Sigmoid colon (tissue), 7 donors: ENCODE measurements around the gene ADARB2. TPM values are rescaled to one million over a fixed set of nuclear protein-coding genes. Genes with fewer than 3 reads are reported as not detected.
A peak's percentile ranks its signal among the peaks of the same experiment; 100 is the strongest.

Experiments used
- DNase-seq: peaks from one replicate; pipeline ENCODE4 v3.0.0-alpha.2; 2019
- H3K27ac ChIP-seq, 4 donors: fragments of 200-600 bp; sonication (generic); one replicate each; pipeline ENCODE4 v1.5.1; 2016 to 2019; ENCODE audit warnings: mild to moderate bottlenecking in 1 of 4
- H3K27me3 ChIP-seq, 3 donors: fragments of 200-600 bp; sonication (generic); one replicate each; pipeline ENCODE4 v1.5.1; 2019; ENCODE audit warnings: mild to moderate bottlenecking in 1 of 3
- H3K36me3 ChIP-seq, 4 donors: fragments of 200-600 bp; sonication (generic); one replicate each; pipeline ENCODE4 v1.5.1; 2016 to 2019
- H3K4me1 ChIP-seq, 4 donors: fragments of 200-600 bp; sonication (generic); one replicate each; pipeline ENCODE4 v1.5.1; 2017 to 2019
- H3K4me3 ChIP-seq, 4 donors: fragments of 200-600 bp; sonication (generic); one replicate each; pipeline ENCODE4 v1.5.1; 2017 to 2019; ENCODE audit warnings: mild to moderate bottlenecking in 2 of 4, moderate library complexity in 1 of 4
- H3K9me3 ChIP-seq, 4 donors: fragments of 200-600 bp in 3 of 4; sonication (generic) in 3 of 4; one replicate each; pipeline versions ENCODE4 v1.5.1 to v1.6.1; 2013 to 2019
- CTCF ChIP-seq, 4 experiments: fragments of 450-650 bp in 3 of 4; fragments of 200-600 bp in 1 of 4; IDR thresholded peaks; one replicate each; pipeline ENCODE4 v1.5.1; 2016 to 2019; ENCODE audit warnings: antibody characterized with exemption in 4 of 4, mild to moderate bottlenecking in 3 of 4, moderate library complexity in 2 of 4
- EP300 ChIP-seq, 4 donors: sonication (generic); formaldehyde crosslinking; IDR thresholded peaks; one replicate each; pipeline ENCODE4 v1.6.1; 2017; ENCODE audit warnings: antibody characterized with exemption in 4 of 4
- POLR2A ChIP-seq, 2 donors: fragments of 450-650 bp; IDR thresholded peaks; one replicate each; pipeline ENCODE4 v1.6.1; 2016; ENCODE audit warnings: antibody characterized with exemption in 2 of 2, mild to moderate bottlenecking in 2 of 2, moderate library complexity in 2 of 2
- POLR2AphosphoS5 ChIP-seq, 4 donors: sonication (generic); formaldehyde crosslinking; IDR thresholded peaks; one replicate each; pipeline ENCODE4 v1.6.1; 2017; ENCODE audit warnings: antibody characterized with exemption in 4 of 4
- WGBS, 2 donors: extraction: QIAGEN DNeasy Blood & Tissue Kit; methylation state at CpG; one replicate each; pipeline ENCODE4 v1.1.7; 2013; 5-methylcytosine and 5-hydroxymethylcytosine counted together
- intact Hi-C: fragments of 100-400 bp; cut with DNase I; formaldehyde crosslinking; loops from one replicate; pipeline ENCODE4 v1.15.1; 2023
- polyA plus RNA-seq, 3 donors: library from polyadenylated mRNA; stranded (reverse); fragments of 200-250 nt; gene quantifications; one replicate each; pipeline ENCODE4 v1.2.3, GENCODE V29; 2013
- total RNA-seq, 4 donors: library from RNA; depleted of rRNA; stranded (reverse); fragments of >200 nt; gene quantifications; one replicate each; pipeline ENCODE4 v1.1.0, GENCODE V29; 2016
- donor health status: healthy with polysubstance abuse.
- donor health status: Bipolar disorder and iron deficiency.
- donor health status: healthy.

ADARB2 gene
- total and polyA plus RNA-seq, 7 donors, result 0.60 to 5.9 (median 3.5) TPM; not detected in 1

- H3K27me3 ChIP-seq, result peaks cover 0 to 10% (median 0%) of the 10 kb centered on the region in 3 donors
- DNase-seq, result peak; percentile 35
- WGBS, 2 donors, result 46 to 66% methylated on average over 9 of the region's 9 CpGs
Observed at GRCh38 chr10:1654811-1655356, 82.4 kb downstream of the ADARB2 start.

GRCh38 chr10:1654247-1654646 is 83.1 kb downstream of the ADARB2 start:
- Histone ChIP-seq H3K4me3 (no peak overlapping the region), H3K27ac (no peak overlapping the region), H3K9me3 (no peaks in the 10 kb centered on the region), H3K36me3 (no peaks in the 10 kb centered on the region), H3K4me1 (no peaks in the 10 kb centered on the region), H3K27me3 (peaks cover 0 to 10% (median 0%) of the 10 kb centered on the region in 3 donors)
- intact Hi-C loops, result no loop called here
- WGBS, 2 donors, result 75% methylated on average over 6 of the region's 6 CpGs
- TF ChIP-seq EP300 (IDR thresholded peaks at IDR 0.05) (no peak), CTCF (IDR thresholded peaks at IDR 0.05) (no peak), POLR2AphosphoS5 (IDR thresholded peaks at IDR 0.05) (no peak), POLR2A (IDR thresholded peaks at IDR 0.05) (no peak)
- peak; percentile 50 for DNase-seq

More at GRCh38 chr10:1654811-1655356, 82.4 kb downstream of the ADARB2 start:
- Histone ChIP-seq H3K4me1 (no peaks in the 10 kb centered on the region), H3K9me3 (no peaks in the 10 kb centered on the region), H3K36me3 (no peaks in the 10 kb centered on the region), H3K27ac (no peak overlapping the region), H3K4me3 (no peak overlapping the region)
- no peak for TF ChIP-seq EP300 (IDR thresholded peaks at IDR 0.05)
- no peak for TF ChIP-seq CTCF (IDR thresholded peaks at IDR 0.05)
- no peak for TF ChIP-seq POLR2AphosphoS5 (IDR thresholded peaks at IDR 0.05)
- no peak for TF ChIP-seq POLR2A (IDR thresholded peaks at IDR 0.05)
- intact Hi-C loops, result no loop called here

GRCh38 chr10:1653321-1653720 is 84.0 kb downstream of the ADARB2 start:
- Histone ChIP-seq H3K4me3 (no peak overlapping the region), H3K9me3 (no peaks in the 10 kb centered on the region), H3K4me1 (no peaks in the 10 kb centered on the region), H3K27ac (no peak overlapping the region), H3K36me3 (no peaks in the 10 kb centered on the region), H3K27me3 (peaks cover 0 to 10% (median 0%) of the 10 kb centered on the region in 3 donors)
- WGBS, 2 donors, result 84 to 91% methylated on average over 11 of the region's 11 CpGs
- no peak for DNase-seq
- TF ChIP-seq CTCF (IDR thresholded peaks at IDR 0.05), result no peak
- no peak for TF ChIP-seq EP300 (IDR thresholded peaks at IDR 0.05)
- no peak for TF ChIP-seq POLR2AphosphoS5 (IDR thresholded peaks at IDR 0.05)
- TF ChIP-seq POLR2A (IDR thresholded peaks at IDR 0.05), result no peak
- intact Hi-C loops, result no loop called here

GRCh38 chr10:1652151-1652550 is 85.2 kb downstream of the ADARB2 start:
- 76 to 78% methylated on average over 9 of the region's 9 CpGs for WGBS, 2 donors
- Histone ChIP-seq H3K4me3 (no peak overlapping the region), H3K36me3 (no peaks in the 10 kb centered on the region), H3K27me3 (peaks cover 0 to 10% (median 0%) of the 10 kb centered on the region in 3 donors), H3K4me1 (no peaks in the 10 kb centered on the region), H3K27ac (no peak overlapping the region), H3K9me3 (no peaks in the 10 kb centered on the region)
- DNase-seq, result peak; percentile 45
- TF ChIP-seq POLR2A (IDR thresholded peaks at IDR 0.05), result no peak
- TF ChIP-seq CTCF (IDR thresholded peaks at IDR 0.05), result no peak
- TF ChIP-seq POLR2AphosphoS5 (IDR thresholded peaks at IDR 0.05), result no peak
- no peak for TF ChIP-seq EP300 (IDR thresholded peaks at IDR 0.05)
- intact Hi-C loops, result no loop called here
